Effector memory CD4-positive, alpha-beta T cell (primary cell): ENCODE results near the gene TBC1D5.

Source experiments
- DNase-seq, 3 donors: peaks; one replicate each; pipeline ENCODE4 v3.0.0-alpha.2; 2020
- H3K27ac ChIP-seq: 2 replicates; pipeline ENCODE4 v1.7.0; 2013; ENCODE audit warnings: mild to moderate bottlenecking, low read length, moderate library complexity; ENCODE audit not compliant: insufficient read depth, poor library complexity, severe bottlenecking
- H3K27me3 ChIP-seq: replicated peaks from 2 replicates; pipeline ENCODE4 v1.7.0; 2013; ENCODE audit warnings: mild to moderate bottlenecking, low read length; ENCODE audit not compliant: insufficient read depth, control insufficient read depth, poor library complexity, severe bottlenecking
- H3K36me3 ChIP-seq: 2 replicates; pipeline ENCODE4 v1.7.0; 2013; ENCODE audit warnings: mild to moderate bottlenecking, low read length, moderate library complexity; ENCODE audit not compliant: control insufficient read depth, insufficient read depth
- H3K4me1 ChIP-seq: 2 replicates; pipeline ENCODE4 v1.7.0; 2013; ENCODE audit warnings: low read length, mild to moderate bottlenecking; ENCODE audit not compliant: control insufficient read depth, insufficient read depth, poor library complexity, severe bottlenecking
- H3K4me3 ChIP-seq: 2 replicates; pipeline ENCODE4 v1.7.0; 2013; ENCODE audit warnings: low read length, low read depth, mild to moderate bottlenecking; ENCODE audit not compliant: insufficient read depth, poor library complexity, severe bottlenecking
- H3K9me3 ChIP-seq: 2 replicates; pipeline ENCODE4 v1.7.0; 2013; ENCODE audit warnings: mild to moderate bottlenecking, low read length, moderate library complexity; ENCODE audit not compliant: control insufficient read depth

Gene TBC1D5

DNA sequence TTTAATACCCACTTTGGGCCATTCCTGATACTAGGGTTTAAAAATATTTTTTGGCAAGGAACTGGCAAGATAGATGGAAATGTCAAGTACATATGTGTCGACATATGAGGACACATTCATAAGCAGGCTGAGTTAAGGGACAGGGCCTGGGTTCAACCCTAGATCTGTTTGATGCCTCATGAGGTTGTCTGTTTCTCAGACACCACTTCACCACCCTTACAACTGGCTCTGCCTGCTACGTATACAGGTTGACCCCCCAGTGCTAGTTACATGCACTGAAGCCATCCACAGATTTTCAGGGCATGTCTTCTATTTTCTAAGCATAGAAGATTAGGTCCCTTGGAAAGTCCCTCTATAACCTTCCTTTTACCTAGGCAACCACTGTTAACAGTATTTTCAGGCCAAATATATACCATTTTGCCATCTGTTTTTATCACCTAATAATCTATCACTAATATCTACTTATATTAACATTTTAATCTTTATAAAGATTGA lies 561.0 kb downstream of the TBC1D5 start:
- DNase-seq, result no peak
- Histone ChIP-seq H3K27ac (no peak overlapping the region), H3K36me3 (peaks cover 3% of the 10 kb centered on the region), H3K4me1 (no peaks in the 10 kb centered on the region), H3K27me3 (no peaks in the 10 kb centered on the region), H3K4me3 (no peak overlapping the region), H3K9me3 (no peaks in the 10 kb centered on the region)

DNA sequence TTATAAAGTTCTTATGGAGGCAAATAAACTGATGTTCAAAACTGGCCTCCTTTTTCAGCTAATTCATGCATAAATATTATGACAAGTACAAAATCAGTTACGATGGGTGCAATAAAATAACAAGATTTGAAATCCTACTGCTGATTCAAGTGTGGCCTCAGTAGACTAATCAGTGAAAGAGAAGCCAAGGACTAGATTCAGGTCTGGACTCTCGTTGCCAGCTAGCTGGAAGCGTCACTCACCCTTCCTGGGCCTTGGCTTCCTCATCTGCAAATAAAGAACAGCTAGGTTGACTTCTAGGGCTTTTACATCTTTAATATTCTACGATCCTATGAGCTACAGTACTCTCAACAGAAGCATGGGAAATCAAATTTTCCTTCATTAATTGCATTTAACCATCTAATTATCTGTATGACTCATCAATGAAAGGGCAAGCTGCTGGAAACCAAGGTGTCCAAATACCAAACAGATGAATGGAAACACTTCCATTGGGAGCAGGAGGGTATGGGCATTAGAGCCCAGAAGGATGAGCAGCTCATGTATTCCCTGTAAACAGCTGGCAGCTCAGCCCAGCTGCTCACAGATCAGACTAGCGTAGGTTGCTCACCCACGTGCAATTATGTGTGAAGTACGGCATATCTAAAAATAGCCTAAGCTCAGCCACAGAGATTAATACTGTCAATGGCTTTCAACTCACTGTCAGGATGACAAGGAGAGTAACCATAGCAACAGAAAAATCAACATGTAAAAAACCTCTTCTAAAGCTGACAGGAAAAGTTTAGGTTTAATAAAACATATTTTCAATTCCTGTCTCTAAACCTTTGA lies 562.8 kb downstream of the TBC1D5 start:
- Histone ChIP-seq H3K27ac (no peak overlapping the region), H3K4me3 (no peak overlapping the region), H3K4me1 (no peaks in the 10 kb centered on the region), H3K9me3 (no peaks in the 10 kb centered on the region), H3K27me3 (no peaks in the 10 kb centered on the region), H3K36me3 (peaks cover 3% of the 10 kb centered on the region)
- DNase-seq, result peak in 2 of 3 donors; percentile 2 to 7

DNA sequence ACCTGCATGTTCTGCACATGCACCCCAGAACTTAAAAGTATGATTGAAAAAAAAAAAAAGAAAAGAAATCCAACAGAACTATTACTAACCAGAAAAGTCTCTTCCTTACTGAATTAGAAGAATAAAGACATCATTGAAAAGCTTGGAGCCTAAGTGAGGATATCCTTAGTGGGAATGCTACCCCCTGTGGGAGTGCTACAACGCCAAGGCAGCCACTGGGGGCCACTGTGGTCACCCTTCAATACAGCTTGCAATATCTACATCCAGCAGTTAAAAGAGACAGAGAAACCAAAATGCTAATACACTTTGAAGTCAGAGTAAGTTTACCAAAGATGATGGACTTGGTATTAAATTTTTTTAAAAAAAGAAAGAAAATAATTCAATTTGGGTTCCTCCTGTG lies 565.7 kb downstream of the TBC1D5 start:
- no peak overlapping the region for H3K27ac ChIP-seq
- no peak for DNase-seq
- no peaks in the 10 kb centered on the region for H3K4me1 ChIP-seq
- H3K27me3 ChIP-seq, result no peaks in the 10 kb centered on the region
- peaks cover 3% of the 10 kb centered on the region for H3K36me3 ChIP-seq
- H3K4me3 ChIP-seq, result no peak overlapping the region
- H3K9me3 ChIP-seq, result no peaks in the 10 kb centered on the region

DNA sequence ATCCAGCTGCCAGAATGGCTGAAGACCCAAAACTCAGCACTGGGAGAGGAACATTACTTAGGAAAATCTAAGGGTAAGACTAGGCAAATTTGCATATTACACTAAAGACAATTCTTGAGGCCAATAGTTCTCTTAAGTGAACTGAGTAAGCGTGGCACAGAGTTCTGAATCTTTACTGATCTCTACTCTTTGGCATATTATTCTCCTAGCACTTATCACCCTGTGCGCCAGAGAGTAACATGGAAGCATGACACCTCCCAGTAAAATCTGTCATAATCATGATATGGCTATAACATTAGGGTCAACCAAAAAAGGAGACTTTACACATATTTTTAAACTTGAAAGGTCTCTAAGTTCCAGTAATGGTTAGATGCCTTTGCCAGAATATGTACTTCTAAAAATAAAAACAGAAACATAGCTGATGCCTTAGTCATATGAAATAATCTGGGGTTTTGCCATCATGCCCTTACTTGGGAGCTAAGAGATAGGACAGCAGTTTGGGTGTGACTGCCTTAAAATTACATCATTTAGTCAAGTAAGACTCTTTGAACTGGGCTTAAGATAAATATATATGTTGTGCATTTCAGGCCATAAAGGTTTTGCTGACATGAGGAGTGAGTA lies 567.1 kb downstream of the TBC1D5 start:
- H3K4me3 ChIP-seq, result no peak overlapping the region
- no peaks in the 10 kb centered on the region for H3K9me3 ChIP-seq
- no peak overlapping the region for H3K27ac ChIP-seq
- no peak for DNase-seq
- H3K36me3 ChIP-seq, result peaks cover 3% of the 10 kb centered on the region
- no peaks in the 10 kb centered on the region for H3K27me3 ChIP-seq
- H3K4me1 ChIP-seq, result no peaks in the 10 kb centered on the region

DNA sequence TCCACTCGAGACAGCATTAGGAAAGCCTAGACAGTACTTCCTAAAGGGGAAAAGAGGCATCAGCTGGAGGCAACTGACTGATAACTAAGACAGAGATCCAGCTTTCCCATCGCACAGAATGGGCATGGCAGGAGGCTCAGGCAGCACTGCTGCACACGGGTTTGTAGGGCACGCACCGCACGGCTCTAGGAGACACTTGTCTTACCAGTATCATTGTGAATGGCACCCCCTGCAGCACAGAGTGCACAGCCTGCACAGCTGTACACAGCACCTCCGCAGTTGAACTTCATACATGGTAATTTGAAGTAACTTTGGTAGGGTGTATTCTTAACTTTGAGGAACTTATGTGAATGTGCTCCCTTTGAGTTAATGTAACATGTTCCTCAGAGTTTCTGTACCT lies 576.1 kb downstream of the TBC1D5 start:
- no peaks in the 10 kb centered on the region for H3K9me3 ChIP-seq
- H3K4me1 ChIP-seq, result no peaks in the 10 kb centered on the region
- DNase-seq, result no peak
- no peak overlapping the region for H3K4me3 ChIP-seq
- H3K36me3 ChIP-seq, result peaks cover 7% of the 10 kb centered on the region
- H3K27ac ChIP-seq, result no peak overlapping the region
- no peaks in the 10 kb centered on the region for H3K27me3 ChIP-seq

GRCh38 chr3:17162116-17162515 lies 580.3 kb downstream of the TBC1D5 start:
- H3K27me3 ChIP-seq, result no peaks in the 10 kb centered on the region
- no peak overlapping the region for H3K27ac ChIP-seq
- no peaks in the 10 kb centered on the region for H3K9me3 ChIP-seq
- DNase-seq, result no peak
- H3K36me3 ChIP-seq, result peaks cover 19% of the 10 kb centered on the region
- H3K4me3 ChIP-seq, result no peak overlapping the region
- H3K4me1 ChIP-seq, result no peaks in the 10 kb centered on the region

DNA sequence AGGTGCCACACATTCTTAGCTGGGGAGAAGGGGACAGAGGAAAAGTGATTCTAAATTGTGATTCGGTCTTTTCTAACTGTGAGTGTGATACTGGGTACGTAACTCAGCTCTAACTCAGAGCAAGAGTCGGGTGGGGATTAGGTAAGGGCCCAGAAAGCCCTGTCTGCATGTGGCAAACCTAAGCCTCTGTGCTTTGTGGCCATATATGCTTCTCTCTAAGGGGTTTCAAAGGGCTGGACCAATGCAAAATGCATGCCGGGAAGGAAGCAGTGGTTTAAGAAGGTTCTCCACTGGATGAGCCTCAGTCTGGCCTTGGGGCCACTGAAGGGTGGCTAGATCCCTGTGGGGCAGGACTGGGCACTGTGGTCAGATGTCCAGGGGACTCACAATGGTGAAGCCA lies 581.8 kb downstream of the TBC1D5 start:
- Histone ChIP-seq H3K36me3 (peaks cover 19% of the 10 kb centered on the region), H3K4me1 (no peaks in the 10 kb centered on the region), H3K27ac (no peak overlapping the region), H3K4me3 (no peak overlapping the region), H3K9me3 (no peaks in the 10 kb centered on the region), H3K27me3 (no peaks in the 10 kb centered on the region)
- no peak for DNase-seq

- Histone ChIP-seq H3K4me1 (no peaks in the 10 kb centered on the region), H3K36me3 (peaks cover 13% of the 10 kb centered on the region), H3K27ac (no peak overlapping the region), H3K4me3 (no peak overlapping the region), H3K27me3 (no peaks in the 10 kb centered on the region), H3K9me3 (no peaks in the 10 kb centered on the region)
- DNase-seq, result no peak
These were observed 583.3 kb downstream of the TBC1D5 start for GRCh38 chr3:17158941-17159682.

DNA sequence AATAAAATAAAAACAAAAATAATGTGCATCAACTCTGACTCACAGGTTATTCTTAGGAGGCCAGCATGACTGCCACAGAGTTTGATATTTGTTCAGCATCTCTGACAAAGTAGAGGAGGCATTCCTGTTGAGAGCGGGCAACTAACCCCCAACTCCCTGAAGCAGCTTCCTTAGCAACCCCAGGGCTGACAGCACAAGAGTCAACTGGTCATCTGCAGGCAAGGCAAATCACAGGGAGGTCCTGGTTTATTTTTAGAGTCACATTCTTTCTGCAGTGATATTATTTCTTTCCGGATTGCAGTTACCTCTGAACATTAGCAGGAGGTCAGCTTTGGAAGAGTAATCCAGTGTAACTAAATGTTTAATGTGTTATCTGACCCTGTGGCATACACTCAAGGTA lies 584.7 kb downstream of the TBC1D5 start:
- Histone ChIP-seq H3K36me3 (peaks cover 13% of the 10 kb centered on the region), H3K4me3 (no peak overlapping the region), H3K9me3 (no peaks in the 10 kb centered on the region), H3K27ac (no peak overlapping the region), H3K27me3 (no peaks in the 10 kb centered on the region), H3K4me1 (peaks cover 2% of the 10 kb centered on the region)
- no peak for DNase-seq

DNA sequence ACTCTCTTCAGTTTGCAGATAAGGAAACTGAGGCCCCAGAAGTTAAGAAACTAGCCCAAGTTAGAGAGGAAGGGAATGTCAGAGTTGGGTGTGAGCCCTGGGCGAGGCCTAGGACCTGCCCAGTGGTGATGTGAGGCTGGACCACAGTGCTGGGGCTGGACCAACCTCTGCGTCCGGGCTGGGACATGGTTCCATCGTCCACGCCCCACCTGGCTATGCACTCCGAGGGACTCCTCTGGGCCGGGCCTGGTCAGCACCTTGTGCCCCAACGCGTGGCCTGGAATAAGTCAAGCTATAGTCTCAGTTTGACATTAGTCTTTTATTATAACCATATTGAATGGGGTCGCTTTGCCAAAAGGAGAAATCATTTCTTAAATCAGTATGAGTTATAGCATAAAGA lies 585.6 kb downstream of the TBC1D5 start:
- H3K4me3 ChIP-seq, result no peak overlapping the region
- H3K9me3 ChIP-seq, result no peaks in the 10 kb centered on the region
- H3K4me1 ChIP-seq, result peaks cover 10% of the 10 kb centered on the region
- no peak for DNase-seq
- no peaks in the 10 kb centered on the region for H3K27me3 ChIP-seq
- peaks cover 13% of the 10 kb centered on the region for H3K36me3 ChIP-seq
- no peak overlapping the region for H3K27ac ChIP-seq
